A549 (cell line): Measurements from ENCODE around the gene ZNF808.

Experiments
- CEBPB ChIP-seq, 2 experiments: fragments of >200 bp in 1 of 2; sonication (Bioruptor Twin) in 1 of 2; formaldehyde crosslinking in 1 of 2; IDR thresholded peaks; 2 replicates each; pipeline ENCODE4 v1.6.1; 2012 to 2016
- EP300 ChIP-seq, 2 experiments: fragments of >200 bp; sonication (Bioruptor Twin); formaldehyde crosslinking; IDR thresholded peaks; 2 replicates in 1 of 2; 3 replicates in 1 of 2; pipeline ENCODE4 v1.6.1; 2016 to 2017
- HDAC2 ChIP-seq: fragments of 200-600 bp; sonication (generic); IDR thresholded peaks from 2 replicates; pipeline ENCODE4 v1.6.1; 2016
- JUN ChIP-seq, 2 experiments: fragments of >200 bp; sonication (Bioruptor Twin); formaldehyde crosslinking; IDR thresholded peaks; 2 replicates in 1 of 2; 3 replicates in 1 of 2; pipeline ENCODE4 v1.6.1; 2016 to 2017
- POLR2A ChIP-seq: IDR thresholded peaks from 2 replicates; pipeline ENCODE4 v1.6.1; 2012; ENCODE audit warnings: mild to moderate bottlenecking, low read length
- POLR2AphosphoS2 ChIP-seq: conservative IDR thresholded peaks from 2 replicates; pipeline ENCODE4 v1.6.1; 2012; ENCODE audit warnings: low read length, improper control_type of control experiment, inconsistent platforms
- RAD21 ChIP-seq, 2 experiments: fragments of >200 bp in 1 of 2; sonication (Bioruptor Twin) in 1 of 2; formaldehyde crosslinking in 1 of 2; IDR thresholded peaks in 1 of 2; conservative IDR thresholded peaks in 1 of 2; 2 replicates in 1 of 2; 3 replicates in 1 of 2; pipeline ENCODE4 v1.6.1; 2012 to 2018; ENCODE audit warnings: inconsistent platforms in 1 of 2
- REST ChIP-seq: fragments of 200-600 bp; sonication (generic); IDR thresholded peaks from 2 replicates; pipeline ENCODE4 v1.6.1; 2016; ENCODE audit warnings: antibody characterized with exemption, mild to moderate bottlenecking, moderate library complexity
- SMC3 ChIP-seq: fragments of >200 bp; sonication (Bioruptor Twin); formaldehyde crosslinking; IDR thresholded peaks from 3 replicates; pipeline ENCODE4 v1.6.1; 2018; ENCODE audit warnings: inconsistent platforms
- TF ChIP-seq, protein P1 (sequence below): fragments of >200 bp; sonication (Bioruptor Twin); formaldehyde crosslinking; IDR thresholded peaks from 3 replicates; pipeline ENCODE4 v1.5.1; 2016
- TF ChIP-seq, protein P2 (sequence below): IDR thresholded peaks from 2 replicates; pipeline ENCODE4 v1.6.1; 2012

GRCh38 chr19:52507266-52507665, 20.2 kb upstream of the ZNF808 start:
- TF ChIP-seq POLR2A (no peak), EP300 (IDR thresholded peaks at IDR 0.05) (no peak), HDAC2 (no peak), CEBPB (IDR thresholded peaks at IDR 0.05) (no peak), SMC3 (no peak), JUN (IDR thresholded peaks at IDR 0.05) (no peak), RAD21 (conservative IDR thresholded peaks at IDR 0.05 in 1 of 2, IDR thresholded peaks at IDR 0.05 in 1 of 2) (no peak), POLR2AphosphoS2 (no peak), REST (no peak)
- TF ChIP-seq, protein P1, sequence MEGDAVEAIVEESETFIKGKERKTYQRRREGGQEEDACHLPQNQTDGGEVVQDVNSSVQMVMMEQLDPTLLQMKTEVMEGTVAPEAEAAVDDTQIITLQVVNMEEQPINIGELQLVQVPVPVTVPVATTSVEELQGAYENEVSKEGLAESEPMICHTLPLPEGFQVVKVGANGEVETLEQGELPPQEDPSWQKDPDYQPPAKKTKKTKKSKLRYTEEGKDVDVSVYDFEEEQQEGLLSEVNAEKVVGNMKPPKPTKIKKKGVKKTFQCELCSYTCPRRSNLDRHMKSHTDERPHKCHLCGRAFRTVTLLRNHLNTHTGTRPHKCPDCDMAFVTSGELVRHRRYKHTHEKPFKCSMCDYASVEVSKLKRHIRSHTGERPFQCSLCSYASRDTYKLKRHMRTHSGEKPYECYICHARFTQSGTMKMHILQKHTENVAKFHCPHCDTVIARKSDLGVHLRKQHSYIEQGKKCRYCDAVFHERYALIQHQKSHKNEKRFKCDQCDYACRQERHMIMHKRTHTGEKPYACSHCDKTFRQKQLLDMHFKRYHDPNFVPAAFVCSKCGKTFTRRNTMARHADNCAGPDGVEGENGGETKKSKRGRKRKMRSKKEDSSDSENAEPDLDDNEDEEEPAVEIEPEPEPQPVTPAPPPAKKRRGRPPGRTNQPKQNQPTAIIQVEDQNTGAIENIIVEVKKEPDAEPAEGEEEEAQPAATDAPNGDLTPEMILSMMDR, result no peak
- TF ChIP-seq, protein P2, sequence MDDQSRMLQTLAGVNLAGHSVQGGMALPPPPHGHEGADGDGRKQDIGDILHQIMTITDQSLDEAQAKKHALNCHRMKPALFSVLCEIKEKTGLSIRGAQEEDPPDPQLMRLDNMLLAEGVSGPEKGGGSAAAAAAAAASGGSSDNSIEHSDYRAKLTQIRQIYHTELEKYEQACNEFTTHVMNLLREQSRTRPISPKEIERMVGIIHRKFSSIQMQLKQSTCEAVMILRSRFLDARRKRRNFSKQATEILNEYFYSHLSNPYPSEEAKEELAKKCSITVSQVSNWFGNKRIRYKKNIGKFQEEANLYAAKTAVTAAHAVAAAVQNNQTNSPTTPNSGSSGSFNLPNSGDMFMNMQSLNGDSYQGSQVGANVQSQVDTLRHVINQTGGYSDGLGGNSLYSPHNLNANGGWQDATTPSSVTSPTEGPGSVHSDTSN, result no peak
